GM18520 (cell line): ENCODE data around the gene C9orf50.
A peak's percentile ranks its signal among the peaks of the same experiment; 100 is the strongest.

Experiments
- ATAC-seq: cut with Tn5 transposase; IDR thresholded peaks from one replicate; pipeline ENCODE4 v1.9.1; 2021; ENCODE audit not compliant: unreplicated experiment

The C9orf50 gene

GRCh38 chr9:129632460-129632859 lies 11.6 kb upstream of the C9orf50 start:
- no peak for ATAC-seq

- ATAC-seq: no peak
Measured at GRCh38 chr9:129631674-129632129, 10.8 kb upstream of the C9orf50 start.

GRCh38 chr9:129630967-129631673 lies 10.2 kb upstream of the C9orf50 start:
- ATAC-seq: no peak

DNA sequence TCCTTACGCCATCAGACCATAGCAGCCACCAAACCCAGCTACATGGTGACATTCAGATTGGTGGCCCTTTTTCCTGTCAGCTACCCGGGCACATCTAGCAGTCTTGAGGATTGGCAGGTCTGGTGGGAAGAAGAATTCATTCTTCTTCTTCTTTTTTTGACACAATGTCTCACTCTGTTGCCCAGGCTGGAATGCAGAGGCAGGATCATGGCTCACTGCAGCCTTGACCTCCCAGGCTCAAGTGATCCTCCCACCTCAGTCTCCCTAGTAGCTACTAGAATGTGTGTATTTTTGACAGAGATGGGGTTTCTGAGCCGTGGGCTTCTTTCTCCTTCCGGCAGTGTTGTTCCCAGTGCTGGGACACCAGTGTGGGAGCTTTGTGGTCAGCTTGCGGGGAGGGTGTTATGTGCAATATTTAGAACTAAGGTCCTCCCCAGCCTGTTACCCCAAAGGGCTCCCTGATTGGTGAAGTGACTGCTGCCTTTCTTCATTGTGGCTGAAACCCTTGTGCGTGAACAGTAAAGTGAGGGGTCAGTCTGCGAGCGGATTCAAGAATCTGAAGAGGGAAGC lies 8.4 kb upstream of the C9orf50 start:
- ATAC-seq: no peak

GRCh38 chr9:129628709-129629108 lies 7.8 kb upstream of the C9orf50 start:
- no peak for ATAC-seq

DNA sequence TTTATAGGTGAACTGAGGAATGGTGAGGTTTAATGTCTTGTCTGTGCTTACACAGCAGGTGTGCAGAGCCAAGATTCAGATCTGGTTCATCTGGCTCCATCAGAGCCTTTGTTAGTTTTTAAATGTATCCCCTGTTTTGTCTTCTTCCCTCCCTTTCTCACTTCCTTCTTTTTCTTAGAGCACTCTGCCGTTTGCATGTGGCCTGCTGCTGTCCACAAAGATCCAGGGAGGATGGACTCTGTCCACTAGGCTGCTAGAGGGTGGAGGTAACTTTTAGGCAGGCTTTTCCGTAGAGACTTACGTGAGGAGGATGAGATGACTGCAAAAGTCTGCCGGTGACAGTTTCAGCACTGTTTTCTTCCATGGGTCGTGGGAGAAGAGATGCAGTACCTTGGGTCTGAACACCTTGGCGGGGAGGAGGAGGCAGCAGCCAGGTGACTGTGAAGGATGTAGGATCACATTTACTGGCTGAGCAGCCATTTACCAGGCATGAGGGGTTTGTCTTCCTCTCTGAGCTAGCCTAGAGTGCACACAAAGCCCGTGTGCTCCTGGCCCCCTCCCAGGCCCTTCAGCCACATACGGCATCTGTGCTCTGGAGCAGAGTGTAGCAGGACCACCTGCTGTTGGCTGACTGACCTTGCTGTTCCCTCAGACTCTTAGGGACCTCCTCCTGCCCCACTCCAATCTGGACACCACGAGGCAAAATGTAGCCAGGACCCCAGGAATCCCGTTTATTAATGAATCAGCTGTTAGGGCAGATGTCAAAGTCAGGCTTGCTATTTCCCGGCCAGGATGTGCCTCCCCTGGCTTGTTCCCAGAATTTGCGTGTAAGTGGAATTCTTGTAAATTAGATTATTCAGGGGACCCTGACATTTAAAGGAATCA lies 6.9 kb upstream of the C9orf50 start:
- no peak for ATAC-seq

DNA sequence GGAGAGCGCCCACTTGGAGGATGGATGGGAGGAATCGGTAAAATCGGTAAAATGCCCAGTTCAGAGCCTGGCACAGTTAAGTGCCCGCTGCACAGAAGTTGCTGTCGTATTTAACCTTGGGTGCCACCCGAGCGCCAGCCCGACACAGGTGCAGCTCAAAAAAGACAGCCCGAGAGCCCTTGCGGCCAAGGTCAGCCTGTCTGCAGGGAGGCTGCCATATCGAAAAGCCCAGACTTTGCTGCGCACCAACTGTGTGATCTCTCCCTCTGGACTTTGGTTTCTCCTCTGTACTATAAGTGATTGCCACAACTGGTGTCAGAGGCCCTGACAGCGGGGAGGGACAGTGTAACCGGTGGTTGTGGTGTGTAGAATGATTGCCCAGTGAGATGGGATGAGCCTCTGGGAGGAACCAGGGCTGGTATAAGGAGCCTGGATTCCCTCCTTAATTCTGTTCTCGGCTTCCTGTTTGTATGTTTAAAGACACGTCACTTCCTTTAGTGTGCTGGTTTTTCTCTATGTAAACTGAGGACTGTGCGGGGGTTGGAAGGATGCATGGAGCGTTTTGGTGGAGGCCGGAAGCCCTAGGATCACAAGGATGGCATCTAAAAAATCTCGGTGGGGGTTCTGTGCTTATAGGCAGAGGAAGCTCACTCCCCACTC lies 5.9 kb upstream of the C9orf50 start:
- ATAC-seq: no peak

- peak; percentile 59 for ATAC-seq
Measured at GRCh38 chr9:129626079-129626624, 5.3 kb upstream of the C9orf50 start, which contains the start of gene NTMT1. TSS of gene NTMT1 (plus strand) at chr9:129626163. CDS start at chr9:129632704, 6,541 bp downstream.

- ATAC-seq: no peak
Measured at GRCh38 chr9:129624947-129625346, 4.0 kb upstream of the C9orf50 start.

DNA sequence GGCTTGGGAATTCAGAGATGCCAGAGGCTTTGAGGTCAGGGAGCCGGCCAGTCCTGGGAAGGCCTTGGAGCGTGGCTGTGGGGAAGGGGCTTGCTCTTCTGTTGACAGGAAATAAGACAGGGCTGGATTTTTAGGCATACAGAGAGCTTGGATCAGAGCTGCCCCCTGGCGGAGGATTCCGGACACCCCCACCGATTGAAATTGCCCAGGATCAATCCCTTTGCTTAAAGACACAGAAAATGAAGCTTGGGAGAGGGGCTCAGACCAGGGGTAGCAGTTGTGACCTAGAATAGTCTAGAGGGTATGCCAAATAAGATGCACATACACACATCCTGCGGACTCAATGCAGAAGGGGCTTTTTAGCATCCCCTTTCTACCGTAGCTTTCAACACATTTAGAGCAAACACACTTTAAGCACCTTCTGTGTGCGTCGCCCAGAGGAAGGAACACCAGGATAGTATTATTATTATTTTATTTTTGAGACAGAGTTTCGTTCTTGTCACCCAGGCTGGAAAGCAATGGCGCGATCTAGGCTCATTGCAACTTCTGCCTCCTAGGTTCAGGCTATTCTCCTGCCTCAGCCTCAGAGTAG lies 3.4 kb upstream of the C9orf50 start:
- no peak for ATAC-seq

DNA sequence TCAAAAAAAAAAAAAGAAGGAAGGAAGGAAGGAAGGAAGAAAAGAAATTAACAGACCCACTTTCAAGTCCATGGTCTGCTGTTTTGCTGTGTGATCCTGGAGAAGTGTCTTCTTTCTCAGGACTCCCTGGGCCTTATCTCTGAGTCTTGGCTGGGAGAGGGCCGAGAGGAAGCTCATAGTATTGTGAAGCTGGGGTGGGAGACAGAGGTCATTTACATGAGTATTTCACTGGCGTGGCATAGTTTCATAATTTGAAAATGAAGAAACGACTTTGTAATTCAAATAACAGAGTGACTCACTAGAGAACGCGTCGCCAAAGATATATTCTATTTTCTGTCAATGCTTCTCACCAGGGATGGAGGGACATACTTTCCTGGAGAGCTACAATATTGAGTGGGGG lies 2.4 kb upstream of the C9orf50 start:
- no peak for ATAC-seq

DNA sequence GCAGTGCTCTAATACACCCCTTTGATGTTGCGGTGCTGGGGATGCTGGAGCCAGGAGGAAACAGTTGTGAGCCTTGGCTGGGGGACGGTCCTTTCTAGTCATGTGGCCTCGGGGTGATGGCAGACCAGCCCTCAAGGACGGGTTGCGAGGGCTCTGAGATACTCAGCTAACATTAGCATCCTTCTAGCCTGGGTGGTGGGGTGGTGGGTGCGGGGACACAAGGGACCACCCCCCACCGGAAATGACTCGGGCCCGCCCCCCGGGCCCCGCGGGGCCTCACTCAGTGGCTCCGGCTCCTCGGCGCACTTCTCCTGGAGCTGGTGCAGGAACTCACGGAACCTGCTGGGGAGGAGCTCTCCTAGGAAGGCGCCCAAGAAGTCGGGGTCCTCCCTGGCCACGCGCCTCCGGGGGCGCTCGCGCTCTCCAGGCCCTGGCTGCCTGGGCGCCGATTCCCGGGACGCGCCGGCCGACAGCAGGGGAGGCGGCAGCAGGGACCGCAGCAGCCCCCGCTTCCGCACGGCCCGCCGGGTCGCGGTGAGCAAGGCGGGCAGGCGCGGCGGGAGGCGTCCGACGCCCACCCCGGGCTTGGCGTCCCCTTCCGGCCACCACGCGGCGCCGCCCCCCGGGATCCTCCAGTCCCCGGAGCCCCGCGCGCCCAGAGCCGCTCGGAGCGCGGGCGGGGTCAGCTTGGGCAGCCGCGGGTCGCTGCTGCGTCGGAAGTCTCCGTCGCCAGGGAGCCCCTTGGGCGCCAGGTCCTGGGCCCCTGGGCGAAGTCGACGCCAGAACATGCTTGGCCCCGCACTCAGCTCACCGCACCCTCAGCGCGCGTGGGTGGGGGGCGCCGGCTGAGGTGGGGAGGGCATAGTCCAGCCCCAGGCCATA lies 873 bp downstream of the C9orf50 start:
- ATAC-seq: no peak

DNA sequence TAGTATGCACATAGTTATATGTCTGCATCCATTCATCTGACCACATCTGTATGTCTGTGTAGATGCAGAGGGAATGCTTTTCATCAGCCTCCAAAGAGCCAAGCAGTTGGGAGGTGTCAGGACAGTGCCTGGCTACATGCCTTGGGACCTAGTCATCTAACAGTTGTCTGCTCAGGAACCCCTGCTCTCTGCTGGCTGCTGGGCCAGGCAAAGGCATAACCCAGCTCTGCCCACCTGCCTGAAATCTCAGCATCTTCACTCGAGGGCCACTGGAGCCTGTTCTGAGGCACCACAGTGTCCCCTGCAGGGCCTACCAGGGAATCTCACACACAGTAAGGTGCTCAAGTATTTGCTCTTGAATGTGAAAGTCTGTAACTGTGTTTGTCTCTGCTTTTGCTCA lies 3.7 kb downstream of the C9orf50 start:
- no peak for ATAC-seq

- ATAC-seq: no peak
Measured at GRCh38 chr9:129615407-129616285, 5.3 kb downstream of the C9orf50 start.

- ATAC-seq: no peak
Measured at GRCh38 chr9:129614932-129615331, 6.0 kb downstream of the C9orf50 start.

GRCh38 chr9:129613520-129614175 lies 7.3 kb downstream of the C9orf50 start:
- no peak for ATAC-seq

DNA sequence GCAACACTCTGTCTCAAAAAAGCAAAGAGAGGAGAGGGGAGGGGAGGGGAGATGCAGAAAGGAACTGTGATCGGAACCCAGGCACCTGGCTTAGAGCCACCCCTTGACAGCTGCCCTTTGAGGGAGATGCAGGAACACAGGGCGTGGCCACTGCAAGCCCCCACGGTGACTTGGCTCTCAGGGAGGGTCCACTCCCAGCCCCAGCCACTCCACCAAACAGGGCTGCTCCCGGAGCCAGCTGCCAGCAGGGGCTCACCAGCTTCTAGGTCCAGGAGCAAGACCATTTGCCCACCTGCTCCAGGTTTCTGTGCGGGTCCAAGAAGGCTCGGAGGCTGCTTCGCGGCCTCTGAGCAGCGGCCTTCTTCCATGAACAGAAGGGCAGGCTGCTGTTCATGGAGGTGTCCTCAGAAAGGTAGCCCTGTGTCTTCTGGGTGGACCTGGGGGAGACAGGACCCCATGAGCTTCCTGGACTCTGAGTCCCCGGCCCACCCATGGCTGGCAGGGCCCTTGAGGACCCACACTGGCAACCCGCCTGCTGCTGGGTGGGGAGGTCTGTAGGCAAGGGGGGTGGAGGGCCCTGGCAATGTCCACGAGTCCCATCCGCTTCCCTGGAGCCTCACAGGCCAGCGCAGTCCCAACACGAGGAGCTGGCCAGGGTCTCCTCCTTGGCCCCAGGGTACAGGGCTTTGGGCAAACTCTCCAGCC lies 7.9 kb downstream of the C9orf50 start:
- no peak for ATAC-seq
